Lung (tissue), 12 donors: ENCODE data around the gene DYNLRB1. TPM values are rescaled to one million over a fixed set of nuclear protein-coding genes. Genes with fewer than 3 reads are reported as not detected.

Experiments used
- ATAC-seq: fragments of 200-7000 bp; cut with Tn5 transposase; one replicate; pipeline ENCODE4 v1.9.1; 2020; ENCODE audit warnings: moderate number of reproducible peaks; ENCODE audit not compliant: insufficient read depth, low FRiP score
- DNase-seq, 3 donors: peaks; one replicate each; pipeline ENCODE4 v3.0.0-alpha.2; 2013 to 2017
- H3K27ac ChIP-seq, 2 donors: one replicate each; pipeline ENCODE4 v1.5.1; 2013; ENCODE audit warnings: mild to moderate bottlenecking in 2 of 2, moderate library complexity in 2 of 2, control low read depth in 1 of 2, inconsistent platforms in 1 of 2, low read depth in 1 of 2, low read length in 1 of 2
- H3K27me3 ChIP-seq, 3 donors: one replicate each; pipeline ENCODE4 v1.5.1; 2013; ENCODE audit warnings: low read length in 2 of 3; ENCODE audit not compliant: control insufficient read depth in 3 of 3, insufficient read depth in 3 of 3
- H3K36me3 ChIP-seq, 4 donors: one replicate each; pipeline ENCODE4 v1.5.1; 2013; ENCODE audit warnings: low read length in 4 of 4, mild to moderate bottlenecking in 1 of 4, moderate library complexity in 1 of 4; ENCODE audit not compliant: control insufficient read depth in 4 of 4, insufficient read depth in 4 of 4
- H3K4me1 ChIP-seq, 5 donors: one replicate each; pipeline ENCODE4 v1.5.1; 2013; ENCODE audit warnings: low read length in 5 of 5, mild to moderate bottlenecking in 2 of 5, moderate library complexity in 1 of 5; ENCODE audit not compliant: control insufficient read depth in 5 of 5, insufficient read depth in 5 of 5
- H3K4me3 ChIP-seq: one replicate; pipeline ENCODE4 v1.5.1; 2013; ENCODE audit warnings: mild to moderate bottlenecking, control low read depth, moderate library complexity
- H3K9ac ChIP-seq, 2 donors: one replicate each; pipeline ENCODE4 v1.5.1; 2013; ENCODE audit warnings: low read length in 2 of 2, control low read depth in 1 of 2; ENCODE audit not compliant: insufficient read depth in 1 of 2
- H3K9me3 ChIP-seq, 4 donors: one replicate each; pipeline ENCODE4 v1.5.1; 2013; ENCODE audit warnings: low read length in 3 of 4, mild to moderate bottlenecking in 1 of 4, moderate library complexity in 1 of 4; ENCODE audit not compliant: control insufficient read depth in 4 of 4, insufficient read depth in 3 of 4
- CTCF ChIP-seq: IDR thresholded peaks from 2 replicates; pipeline ENCODE4 v1.5.1; 2012; ENCODE audit warnings: mild to moderate bottlenecking; ENCODE audit errors: control extremely low read depth, extremely low read depth
- WGBS, 2 donors: extraction: QIAGEN DNeasy Blood & Tissue Kit; methylation state at CpG; one replicate each; pipeline ENCODE4 v1.1.7; 2013; 5-methylcytosine and 5-hydroxymethylcytosine counted together
- polyA plus RNA-seq, 2 donors: library from polyadenylated mRNA; stranded (reverse); fragments of 200-250 nt; gene quantifications; one replicate each; pipeline ENCODE4 v1.2.1, GENCODE V29; 2013
- total RNA-seq, 2 donors: library from RNA; depleted of rRNA in 1 of 2; stranded (reverse); fragments of >200 nt in 1 of 2; gene quantifications; one replicate each; pipeline ENCODE4 v1.2.1, GENCODE V29; 2014 to 2021
- donor health status: control.
- donor health status: control.
- donor health status: Bipolar disorder and iron deficiency.
- donor health status: healthy.
- donor health status: DM: yes; HTN: yes; CAD: no.

The DYNLRB1 gene
- total and polyA plus RNA-seq, 4 donors, result 77.3 to 433 (median 156) TPM

- Histone ChIP-seq H3K27ac (no peak overlapping the region), H3K9ac (no peak overlapping the region), H3K9me3 (no peaks in the 10 kb centered on the region), H3K4me3 (no peak overlapping the region), H3K27me3 (no peaks in the 10 kb centered on the region), H3K4me1 (peaks cover 0 to 28% (median 10%) of the 10 kb centered on the region in 5 donors), H3K36me3 (peaks cover 0 to 21% (median 11%) of the 10 kb centered on the region in 4 donors)
- peak in 1 of 3 donors; percentile 32 for DNase-seq
- no peak for ATAC-seq
- WGBS, 2 donors, result 86 to 87% methylated on average over 11 of the region's 11 CpGs
- no peak for TF ChIP-seq CTCF
Measured at GRCh38 chr20:34579191-34579978, 63.2 kb downstream of the DYNLRB1 start.

GRCh38 chr20:34579979-34580940 is 64.0 kb downstream of the DYNLRB1 start:
- Histone ChIP-seq H3K9me3 (no peaks in the 10 kb centered on the region), H3K36me3 (peaks cover 3 to 19% (median 11%) of the 10 kb centered on the region in 4 donors), H3K9ac (no peak overlapping the region), H3K4me1 (peaks cover 0 to 28% (median 10%) of the 10 kb centered on the region in 5 donors), H3K4me3 (no peak overlapping the region), H3K27me3 (no peaks in the 10 kb centered on the region), H3K27ac (no peak overlapping the region)
- 87% methylated on average over 7 of the region's 7 CpGs for WGBS, 2 donors
- DNase-seq (no peak), ATAC-seq (no peak)
- no peak for TF ChIP-seq CTCF

- DNase-seq (peak; percentile 73 to 84 (median 79)), ATAC-seq (no peak)
- 86 to 89% methylated on average over 11 of the region's 11 CpGs for WGBS, 2 donors
- peaks cover 0 to 28% (median 8%) of the 10 kb centered on the region in 5 donors for H3K4me1 ChIP-seq
- no peak overlapping the region for H3K4me3 ChIP-seq
- peak overlapping the region in 1 of 2 donors; percentile 43 for H3K27ac ChIP-seq
- H3K9ac ChIP-seq, result no peak overlapping the region
- H3K36me3 ChIP-seq, result peaks cover 3 to 20% (median 11%) of the 10 kb centered on the region in 4 donors
- H3K9me3 ChIP-seq, result no peaks in the 10 kb centered on the region
- no peak for TF ChIP-seq CTCF
- no peaks in the 10 kb centered on the region for H3K27me3 ChIP-seq
Measured at GRCh38 chr20:34581341-34582184, 65.3 kb downstream of the DYNLRB1 start.
